Measurements from ENCODE around the gene CAV2.
"Not testable (repeated sequence)": the region's sequence is repeated elsewhere in the genome, so short reads cannot be mapped to it uniquely, and the experiment has no call there.

Gene CAV2

GRCh38 chr7:116499168-116500077 is at the start of gene CAV2:
Gene CAV2, plus strand, starts transcription at chr7:116499738. Its CDS starts 44 bp downstream, at chr7:116499782.
- no peak for DNase-seq

- no peak for DNase-seq
Observed at GRCh38 chr7:116449950-116450349, 49.6 kb upstream of the CAV2 start.

- no peak for DNase-seq
Observed at GRCh38 chr7:116451957-116452729, 47.4 kb upstream of the CAV2 start.

- DNase-seq: no peak
Observed at GRCh38 chr7:116454377-116454776, 45.2 kb upstream of the CAV2 start.

GRCh38 chr7:116455009-116455408 is 44.5 kb upstream of the CAV2 start:
- no peak for DNase-seq

GRCh38 chr7:116455499-116455898 is 44.0 kb upstream of the CAV2 start:
- no peak for DNase-seq

- DNase-seq: no peak
Observed at GRCh38 chr7:116461500-116461899, 38.0 kb upstream of the CAV2 start.

GRCh38 chr7:116463956-116464355 is 35.6 kb upstream of the CAV2 start:
- no peak for DNase-seq

GRCh38 chr7:116464375-116464774 is 35.2 kb upstream of the CAV2 start:
- no peak for DNase-seq

GRCh38 chr7:116465125-116465524 is 34.4 kb upstream of the CAV2 start:
- no peak for DNase-seq

GRCh38 chr7:116468534-116468933 is 31.0 kb upstream of the CAV2 start:
- DNase-seq: no peak

- DNase-seq: no peak
Observed at GRCh38 chr7:116477625-116478024, 21.9 kb upstream of the CAV2 start.

GRCh38 chr7:116478834-116479233 is 20.7 kb upstream of the CAV2 start:
- no peak for DNase-seq

- DNase-seq: no peak
Observed at GRCh38 chr7:116483271-116483942, 16.1 kb upstream of the CAV2 start.

GRCh38 chr7:116484389-116484788 is 15.1 kb upstream of the CAV2 start:
- DNase-seq: not testable (repeated sequence)

GRCh38 chr7:116487907-116488521 is 11.5 kb upstream of the CAV2 start:
- no peak for DNase-seq

- DNase-seq: no peak
Observed at GRCh38 chr7:116490351-116490750, 9.2 kb upstream of the CAV2 start.

GRCh38 chr7:116491887-116492653 is 7.5 kb upstream of the CAV2 start:
- DNase-seq: no peak

- no peak for DNase-seq
Observed at GRCh38 chr7:116492654-116493109, 6.9 kb upstream of the CAV2 start.

- DNase-seq: no peak
Observed at GRCh38 chr7:116493449-116493848, 6.1 kb upstream of the CAV2 start.

- no peak for DNase-seq
Observed at GRCh38 chr7:116494472-116494871, 5.1 kb upstream of the CAV2 start.

- no peak for DNase-seq
Observed at GRCh38 chr7:116495736-116496135, 3.8 kb upstream of the CAV2 start.

Data from CD4-positive, alpha-beta T cell treated with Interleukin-4 for 1 hour (primary cell).